Measurements from ENCODE around the gene INPP5A. TPM values are rescaled to one million over a fixed set of nuclear protein-coding genes. Genes with fewer than 3 reads are reported as not detected.

Gene INPP5A
- total and polyA plus RNA-seq, 10 donors = 11.1 to 41.3 (median 30.8) TPM

- Histone ChIP-seq H3K27ac (no peak overlapping the region), H3K4me1 (peaks cover 0 to 6% (median 0%) of the 10 kb centered on the region in 6 donors), H3K4me3 (no peak overlapping the region), H3K9me3 (no peaks in the 10 kb centered on the region), H3K36me3 (peaks cover 0 to 78% (median 30%) of the 10 kb centered on the region in 6 donors), H3K27me3 (replicated peaks in 1 of 7) (no peaks in the 10 kb centered on the region)
- DNase-seq = no peak
- 65 to 81% (median 77%) methylated on average over 6 of the region's 6 CpGs for WGBS, 5 donors
- intact Hi-C loops (cut with DNase I; ENCODE audit: low total_unique reads) = no loop called here
- TF ChIP-seq POLR2A (IDR thresholded peaks at IDR 0.05) (no peak), CTCF (IDR thresholded peaks at IDR 0.05 in 8 of 11, conservative IDR thresholded peaks at IDR 0.05 in 3 of 11) (no peak)
Measured at GRCh38 chr10:132762267-132762666, 224.7 kb downstream of the INPP5A start.

- Histone ChIP-seq H3K36me3 (peaks cover 0 to 78% (median 28%) of the 10 kb centered on the region in 6 donors), H3K27me3 (replicated peaks in 1 of 7) (no peaks in the 10 kb centered on the region), H3K9me3 (no peaks in the 10 kb centered on the region), H3K4me3 (no peak overlapping the region), H3K27ac (no peak overlapping the region), H3K4me1 (peaks cover 0 to 6% (median 0%) of the 10 kb centered on the region in 6 donors)
- DNase-seq = no peak
- TF ChIP-seq POLR2AphosphoS5 (IDR thresholded peaks at IDR 0.05) (no peak), POLR2A (IDR thresholded peaks at IDR 0.05) (no peak), CTCF (IDR thresholded peaks at IDR 0.05 in 8 of 11, conservative IDR thresholded peaks at IDR 0.05 in 3 of 11) (no peak)
- intact Hi-C loops (cut with DNase I; ENCODE audit: low total_unique reads) = no loop called here
- WGBS, 5 donors = 86 to 100% (median 95%) methylated on average over 1 to 5 of the region's 5 CpGs
Measured at GRCh38 chr10:132763545-132763944, 226.0 kb downstream of the INPP5A start.

GRCh38 chr10:132764108-132764507 is 226.5 kb downstream of the INPP5A start:
- 82 to 92% (median 86%) methylated on average over 10 to 11 of the region's 11 CpGs for WGBS, 5 donors
- Histone ChIP-seq H3K36me3 (peaks cover 0 to 78% (median 28%) of the 10 kb centered on the region in 6 donors), H3K27me3 (replicated peaks in 1 of 7) (no peaks in the 10 kb centered on the region), H3K4me3 (no peak overlapping the region), H3K4me1 (peaks cover 0 to 6% (median 0%) of the 10 kb centered on the region in 6 donors), H3K27ac (no peak overlapping the region), H3K9me3 (peaks cover 0 to under 1% (median 0%) of the 10 kb centered on the region in 8 donors)
- intact Hi-C loops (cut with DNase I; ENCODE audit: low total_unique reads) = no loop called here
- DNase-seq = no peak
- TF ChIP-seq POLR2AphosphoS5 (IDR thresholded peaks at IDR 0.05) (no peak), CTCF (IDR thresholded peaks at IDR 0.05 in 8 of 11, conservative IDR thresholded peaks at IDR 0.05 in 3 of 11) (no peak), POLR2A (IDR thresholded peaks at IDR 0.05) (no peak)

- Histone ChIP-seq H3K4me1 (peaks cover 0 to 6% (median 0%) of the 10 kb centered on the region in 6 donors), H3K4me3 (no peak overlapping the region), H3K27ac (no peak overlapping the region), H3K36me3 (peaks cover 0 to 78% (median 27%) of the 10 kb centered on the region in 6 donors), H3K9me3 (peaks cover 0 to 5% (median 0%) of the 10 kb centered on the region in 8 donors), H3K27me3 (replicated peaks in 1 of 7) (no peaks in the 10 kb centered on the region)
- intact Hi-C loops (cut with DNase I; ENCODE audit: low total_unique reads) = no loop called here
- DNase-seq = no peak
- 91 to 95% (median 94%) methylated on average over 11 of the region's 11 CpGs for WGBS, 5 donors
- no peak for TF ChIP-seq CTCF (IDR thresholded peaks at IDR 0.05 in 8 of 11, conservative IDR thresholded peaks at IDR 0.05 in 3 of 11)
- no peak for TF ChIP-seq POLR2AphosphoS5 (IDR thresholded peaks at IDR 0.05)
- no peak for TF ChIP-seq POLR2A (IDR thresholded peaks at IDR 0.05)
Measured at GRCh38 chr10:132765435-132765834, 227.8 kb downstream of the INPP5A start.
